Fibroblast of lung (primary cell): ENCODE data around the gene CTNNBIP1. TPM values are rescaled to one million over a fixed set of nuclear protein-coding genes. Genes with fewer than 3 reads are reported as not detected.

Experiments
- DNase-seq, 2 donors: peaks; one replicate each; pipeline versions ENCODE4 v3.0.0 to v3.0.0-alpha.2; 2010; ENCODE audit warnings: low read depth in 2 of 2
- H2AFZ ChIP-seq: 2 replicates; pipeline ENCODE4 v1.5.1; 2012; ENCODE audit warnings: low read length, control low read depth, inconsistent platforms
- H3K27ac ChIP-seq: 2 replicates; pipeline ENCODE4 v1.5.1; 2011; ENCODE audit warnings: low read length, control low read depth; ENCODE audit not compliant: insufficient read depth
- H3K27me3 ChIP-seq: 2 replicates; pipeline ENCODE4 v1.5.1; 2011; ENCODE audit warnings: mild to moderate bottlenecking, low read length; ENCODE audit not compliant: control insufficient read depth, insufficient read depth
- H3K36me3 ChIP-seq: 2 replicates; pipeline ENCODE4 v1.5.1; 2011; ENCODE audit warnings: low read length; ENCODE audit not compliant: control insufficient read depth, insufficient read depth
- H3K4me1 ChIP-seq: 2 replicates; pipeline ENCODE4 v1.5.1; 2011; ENCODE audit warnings: low read length; ENCODE audit not compliant: control insufficient read depth, insufficient read depth; ENCODE audit errors: extremely low read depth
- H3K4me2 ChIP-seq: 2 replicates; pipeline ENCODE4 v1.5.1; 2011; ENCODE audit warnings: low read length, control low read depth; ENCODE audit not compliant: insufficient read depth; ENCODE audit errors: extremely low read depth
- H3K4me3 ChIP-seq, 4 experiments: fragments of 200-600 bp in 1 of 4; sonication (generic) in 1 of 4; replicated peaks in 1 of 4; 2 replicates each; pipeline ENCODE4 v1.5.1; 2011 to 2016; ENCODE audit warnings: low read length in 4 of 4, low read depth in 3 of 4, mild to moderate bottlenecking in 3 of 4, control low read depth in 2 of 4, inconsistent platforms in 1 of 4, mixed read lengths in 1 of 4; ENCODE audit not compliant: insufficient read depth in 1 of 4; ENCODE audit errors: control extremely low read depth in 1 of 4
- H3K79me2 ChIP-seq: 2 replicates; pipeline ENCODE4 v1.5.1; 2012; ENCODE audit warnings: mild to moderate bottlenecking, low read length, inconsistent platforms; ENCODE audit not compliant: control insufficient read depth, insufficient read depth
- H3K9ac ChIP-seq: 2 replicates; pipeline ENCODE4 v1.5.1; 2011; ENCODE audit warnings: mild to moderate bottlenecking, low read length, control low read depth; ENCODE audit not compliant: insufficient read depth
- H3K9me3 ChIP-seq: 2 replicates; pipeline ENCODE4 v1.5.1; 2012; ENCODE audit warnings: low read depth, low read length; ENCODE audit not compliant: control insufficient read depth, insufficient read depth
- H4K20me1 ChIP-seq: 2 replicates; pipeline ENCODE4 v1.5.1; 2011; ENCODE audit warnings: low read length; ENCODE audit not compliant: control insufficient read depth, insufficient read depth; ENCODE audit errors: extremely low read depth
- CTCF ChIP-seq, 2 donors: IDR thresholded peaks in 1 of 2; conservative IDR thresholded peaks in 1 of 2; 1 replicate in 1 of 2; 2 replicates in 1 of 2; pipeline ENCODE4 v1.5.1; 2011 to 2012; ENCODE audit warnings: low read length in 2 of 2, control low read depth in 1 of 2, inconsistent platforms in 1 of 2, low read depth in 1 of 2, mild to moderate bottlenecking in 1 of 2
- EZH2 ChIP-seq: IDR thresholded peaks from 2 replicates; pipeline ENCODE4 v1.5.1; 2012; ENCODE audit warnings: low read length, control low read depth, mild to moderate bottlenecking; ENCODE audit errors: missing control alignments
- polyA plus RNA-seq, 2 donors: library from polyadenylated mRNA; depleted of rRNA in 1 of 2; stranded (reverse) in 1 of 2; unstranded in 1 of 2; fragments of >200 nt; gene quantifications; 2 replicates each; pipeline ENCODE4 v1.2.1, GENCODE V29; 2011 to 2012; ENCODE audit warnings: missing spikeins in 1 of 2
- total RNA-seq: library from RNA; depleted of rRNA; stranded (reverse); fragments of >200 nt; gene quantifications from 2 replicates; pipeline ENCODE4 v1.2.1, GENCODE V29; 2014

Gene CTNNBIP1
- total and polyA plus RNA-seq, 2 donors (not counting 1 experiment from before 2014, with no cell fraction given) = 16.5 to 19.0 TPM

GRCh38 chr1:9872430-9873165 is 37.5 kb downstream of the CTNNBIP1 start:
- Histone ChIP-seq H3K9ac (no peak overlapping the region), H3K27ac (no peak overlapping the region), H2AFZ (no peak overlapping the region), H4K20me1 (no peaks in the 10 kb centered on the region), H3K27me3 (no peaks in the 10 kb centered on the region), H3K4me3 (no peak overlapping the region), H3K79me2 (no peaks in the 10 kb centered on the region), H3K4me1 (peaks cover 2% of the 10 kb centered on the region), H3K4me2 (no peak overlapping the region), H3K9me3 (no peaks in the 10 kb centered on the region), H3K36me3 (peaks cover 2% of the 10 kb centered on the region)
- DNase-seq = peak; percentile 42 to 56
- TF ChIP-seq CTCF (conservative IDR thresholded peaks at IDR 0.05 in 1 of 2, IDR thresholded peaks at IDR 0.05 in 1 of 2; ENCODE audit: low read depth in 1 of 2, low read length in 2 of 2) (no peak), EZH2 (no peak)

- Histone ChIP-seq H2AFZ (no peak overlapping the region), H3K9ac (no peak overlapping the region), H3K9me3 (no peaks in the 10 kb centered on the region), H3K27ac (no peak overlapping the region), H4K20me1 (no peaks in the 10 kb centered on the region), H3K36me3 (peaks cover 2% of the 10 kb centered on the region), H3K4me1 (peaks cover 2% of the 10 kb centered on the region), H3K4me3 (no peak overlapping the region), H3K79me2 (no peaks in the 10 kb centered on the region), H3K27me3 (no peaks in the 10 kb centered on the region), H3K4me2 (no peak overlapping the region)
- no peak for TF ChIP-seq CTCF (conservative IDR thresholded peaks at IDR 0.05 in 1 of 2, IDR thresholded peaks at IDR 0.05 in 1 of 2; ENCODE audit: low read depth in 1 of 2, low read length in 2 of 2)
- no peak for TF ChIP-seq EZH2
- DNase-seq = no peak
These were observed 38.2 kb downstream of the CTNNBIP1 start for GRCh38 chr1:9871707-9872425.

- H3K27ac ChIP-seq = no peak overlapping the region
- H3K27me3 ChIP-seq = no peaks in the 10 kb centered on the region
- H4K20me1 ChIP-seq = no peaks in the 10 kb centered on the region
- peaks cover 2% of the 10 kb centered on the region for H3K4me1 ChIP-seq
- no peak overlapping the region for H3K4me3 ChIP-seq
- H2AFZ ChIP-seq = no peak overlapping the region
- TF ChIP-seq EZH2 = no peak
- no peak for TF ChIP-seq CTCF (conservative IDR thresholded peaks at IDR 0.05 in 1 of 2, IDR thresholded peaks at IDR 0.05 in 1 of 2; ENCODE audit: low read depth in 1 of 2, low read length in 2 of 2)
- no peaks in the 10 kb centered on the region for H3K9me3 ChIP-seq
- H3K79me2 ChIP-seq = no peaks in the 10 kb centered on the region
- H3K4me2 ChIP-seq = no peak overlapping the region
- DNase-seq = no peak
- H3K9ac ChIP-seq = no peak overlapping the region
- peaks cover 2% of the 10 kb centered on the region for H3K36me3 ChIP-seq
These were observed 39.0 kb downstream of the CTNNBIP1 start for GRCh38 chr1:9871021-9871420.
